Measurements from ENCODE around the gene KIAA1191. TPM values are rescaled to one million over a fixed set of nuclear protein-coding genes. Genes with fewer than 3 reads are reported as not detected.

The KIAA1191 gene
- total RNA-seq, 4 donors from 2014 or later, result 80.8 to 157 (median 111) TPM

GRCh38 chr5:176388003-176388443, 26.5 kb upstream of the KIAA1191 start:
- TF ChIP-seq POLR2AphosphoS5 (IDR thresholded peaks at IDR 0.05), result no peak
- TF ChIP-seq CTCF (IDR thresholded peaks at IDR 0.05), result no peak
- TF ChIP-seq EP300 (IDR thresholded peaks at IDR 0.05; ENCODE audit: low read depth), result no peak
- TF ChIP-seq POLR2A (IDR thresholded peaks at IDR 0.05), result no peak
- Histone ChIP-seq H3K27ac (peak overlapping the region; percentile 92 to 98 (median 96)), H3K9me3 (no peaks in the 10 kb centered on the region), H3K4me1 (peaks cover 0 to 30% (median 18%) of the 10 kb centered on the region in 4 donors), H3K4me3 (peak overlapping the region; percentile 60 to 78 (median 72)), H3K36me3 (peaks cover 0 to 24% (median 10%) of the 10 kb centered on the region in 4 donors), H3K27me3 (no peaks in the 10 kb centered on the region)
- DNase-seq, result no peak
- intact Hi-C loops (cut with DNase I; ENCODE audit: low total_unique reads), result no loop called here
- in situ Hi-C loops (cut with MboI; ENCODE audit: low pct_ligation_motif_present in 1 of 4, low pct_unique_long_range_greater_than_20kb in 1 of 4, low sequenced_read_pairs in 3 of 4), result no loop called here
- 0 to 1% methylated on average over 4 to 20 of the region's 29 CpGs for WGBS, 2 donors (ENCODE audit: low coverage in 1 of 2)

- peak overlapping the region; percentile 60 to 78 (median 72) for H3K4me3 ChIP-seq
Measured at GRCh38 chr5:176387384-176387925, 25.9 kb upstream of the KIAA1191 start.

GRCh38 chr5:176386491-176386890, 24.9 kb upstream of the KIAA1191 start:
- no peak overlapping the region for H3K4me3 ChIP-seq
- no peak overlapping the region for H3K27ac ChIP-seq
- in situ Hi-C loops (cut with MboI; ENCODE audit: low pct_ligation_motif_present in 1 of 4, low pct_unique_long_range_greater_than_20kb in 1 of 4, low sequenced_read_pairs in 3 of 4) (no loop called here), intact Hi-C loops (cut with DNase I; ENCODE audit: low total_unique reads) (no loop called here)
- DNase-seq, result no peak
- peaks cover 0 to 21% (median 8%) of the 10 kb centered on the region in 4 donors for H3K36me3 ChIP-seq
- 68% methylated on average over 1 of the region's 1 CpG; no CpG with 5 or more reads in 1 of the 2 donors for WGBS, 2 donors (ENCODE audit: low coverage in 1 of 2)
- no peaks in the 10 kb centered on the region for H3K27me3 ChIP-seq
- no peaks in the 10 kb centered on the region for H3K9me3 ChIP-seq
- peaks cover 0 to 30% (median 18%) of the 10 kb centered on the region in 4 donors for H3K4me1 ChIP-seq
- TF ChIP-seq POLR2A (IDR thresholded peaks at IDR 0.05) (no peak), EP300 (IDR thresholded peaks at IDR 0.05; ENCODE audit: low read depth) (no peak), CTCF (IDR thresholded peaks at IDR 0.05) (no peak), POLR2AphosphoS5 (IDR thresholded peaks at IDR 0.05) (no peak)

More at GRCh38 chr5:176387384-176387925, 25.9 kb upstream of the KIAA1191 start:
- 36 to 100% methylated on average over 2 to 8 of the region's 8 CpGs for WGBS, 2 donors (ENCODE audit: low coverage in 1 of 2)
- no peak for TF ChIP-seq EP300 (IDR thresholded peaks at IDR 0.05; ENCODE audit: low read depth)
- no peak for TF ChIP-seq CTCF (IDR thresholded peaks at IDR 0.05)
- TF ChIP-seq POLR2AphosphoS5 (IDR thresholded peaks at IDR 0.05), result no peak
- TF ChIP-seq POLR2A (IDR thresholded peaks at IDR 0.05), result no peak
- Histone ChIP-seq H3K27me3 (no peaks in the 10 kb centered on the region), H3K9me3 (no peaks in the 10 kb centered on the region), H3K4me1 (peaks cover 0 to 30% (median 18%) of the 10 kb centered on the region in 4 donors), H3K27ac (peak overlapping the region in 3 of 4 donors; percentile 92 to 98 (median 97)), H3K36me3 (peaks cover 0 to 21% (median 9%) of the 10 kb centered on the region in 4 donors)
- in situ Hi-C loops (cut with MboI; ENCODE audit: low pct_ligation_motif_present in 1 of 4, low pct_unique_long_range_greater_than_20kb in 1 of 4, low sequenced_read_pairs in 3 of 4) (no loop called here), intact Hi-C loops (cut with DNase I; ENCODE audit: low total_unique reads) (no loop called here)
- no peak for DNase-seq

DNA sequence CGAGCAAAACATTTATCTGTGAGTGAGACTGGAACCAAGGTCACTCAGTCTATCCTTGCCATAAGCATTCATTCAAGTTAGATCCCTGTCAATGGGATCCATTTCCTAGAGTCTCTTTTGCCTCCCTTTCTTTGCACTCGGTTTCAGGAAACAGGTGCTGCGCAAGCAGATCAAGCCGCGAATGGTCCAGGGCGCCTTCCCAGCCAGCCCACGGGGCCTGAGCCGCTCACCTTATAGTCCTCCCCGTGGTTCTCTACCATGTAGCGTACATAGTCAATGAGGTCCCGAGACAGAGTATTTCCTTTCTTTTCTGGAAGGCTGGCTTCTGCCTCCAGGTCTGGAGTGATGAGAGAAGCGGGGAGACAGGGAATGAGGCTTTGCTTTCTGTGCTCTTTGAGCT, 23.4 kb upstream of the KIAA1191 start:
- H3K4me3 ChIP-seq, result no peak overlapping the region
- TF ChIP-seq CTCF (IDR thresholded peaks at IDR 0.05), result no peak
- TF ChIP-seq POLR2A (IDR thresholded peaks at IDR 0.05), result no peak
- TF ChIP-seq EP300 (IDR thresholded peaks at IDR 0.05; ENCODE audit: low read depth), result no peak
- no peak for TF ChIP-seq POLR2AphosphoS5 (IDR thresholded peaks at IDR 0.05)
- DNase-seq, result no peak
- no peaks in the 10 kb centered on the region for H3K27me3 ChIP-seq
- H3K4me1 ChIP-seq, result peaks cover 0 to 23% (median 18%) of the 10 kb centered on the region in 4 donors
- WGBS, 2 donors (ENCODE audit: low coverage in 1 of 2), result 94 to 100% methylated on average over 1 to 12 of the region's 12 CpGs
- H3K9me3 ChIP-seq, result no peaks in the 10 kb centered on the region
- H3K27ac ChIP-seq, result no peak overlapping the region
- intact Hi-C loops (cut with DNase I; ENCODE audit: low total_unique reads), result no loop called here
- in situ Hi-C loops (cut with MboI; ENCODE audit: low pct_ligation_motif_present in 1 of 4, low pct_unique_long_range_greater_than_20kb in 1 of 4, low sequenced_read_pairs in 3 of 4), result no loop called here
- peaks cover 0 to 21% (median 8%) of the 10 kb centered on the region in 4 donors for H3K36me3 ChIP-seq
